ENCODE measurements around the gene TMEFF2.

Gene TMEFF2, protein sequence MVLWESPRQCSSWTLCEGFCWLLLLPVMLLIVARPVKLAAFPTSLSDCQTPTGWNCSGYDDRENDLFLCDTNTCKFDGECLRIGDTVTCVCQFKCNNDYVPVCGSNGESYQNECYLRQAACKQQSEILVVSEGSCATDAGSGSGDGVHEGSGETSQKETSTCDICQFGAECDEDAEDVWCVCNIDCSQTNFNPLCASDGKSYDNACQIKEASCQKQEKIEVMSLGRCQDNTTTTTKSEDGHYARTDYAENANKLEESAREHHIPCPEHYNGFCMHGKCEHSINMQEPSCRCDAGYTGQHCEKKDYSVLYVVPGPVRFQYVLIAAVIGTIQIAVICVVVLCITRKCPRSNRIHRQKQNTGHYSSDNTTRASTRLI

GRCh38 chr2:192194866-192195547, at the start of gene TMEFF2:
Gene TMEFF2, minus strand, starts transcription at chr2:192194933. Its CDS starts 409 bp downstream, at chr2:192194524.
- peak; percentile 48 for DNase-seq (ENCODE audit: low spot score)

DNA sequence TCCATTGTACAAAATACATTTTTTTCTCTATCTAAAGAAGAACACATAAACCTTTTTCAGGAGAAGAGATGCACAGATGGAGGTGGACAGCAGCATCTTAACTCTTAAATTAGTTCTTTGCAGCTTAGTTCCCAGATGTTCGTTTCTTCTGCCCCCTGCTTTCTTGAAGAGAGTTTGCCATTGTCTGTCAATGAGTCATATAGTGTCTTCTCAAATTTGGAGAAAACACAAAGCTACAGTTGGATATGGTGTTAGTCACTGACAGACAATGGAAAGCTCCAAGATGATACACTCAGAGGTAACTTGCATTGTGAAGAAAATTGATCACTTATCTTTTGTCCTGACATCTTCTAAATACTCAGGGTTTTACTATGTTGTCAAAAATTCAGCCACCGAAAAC, 48.8 kb upstream of the TMEFF2 start:
- DNase-seq (ENCODE audit: low spot score) = peak; percentile 8

- DNase-seq (ENCODE audit: low spot score) = peak; percentile 38
Observed at GRCh38 chr2:192236136-192236535, 41.4 kb upstream of the TMEFF2 start.

DNA sequence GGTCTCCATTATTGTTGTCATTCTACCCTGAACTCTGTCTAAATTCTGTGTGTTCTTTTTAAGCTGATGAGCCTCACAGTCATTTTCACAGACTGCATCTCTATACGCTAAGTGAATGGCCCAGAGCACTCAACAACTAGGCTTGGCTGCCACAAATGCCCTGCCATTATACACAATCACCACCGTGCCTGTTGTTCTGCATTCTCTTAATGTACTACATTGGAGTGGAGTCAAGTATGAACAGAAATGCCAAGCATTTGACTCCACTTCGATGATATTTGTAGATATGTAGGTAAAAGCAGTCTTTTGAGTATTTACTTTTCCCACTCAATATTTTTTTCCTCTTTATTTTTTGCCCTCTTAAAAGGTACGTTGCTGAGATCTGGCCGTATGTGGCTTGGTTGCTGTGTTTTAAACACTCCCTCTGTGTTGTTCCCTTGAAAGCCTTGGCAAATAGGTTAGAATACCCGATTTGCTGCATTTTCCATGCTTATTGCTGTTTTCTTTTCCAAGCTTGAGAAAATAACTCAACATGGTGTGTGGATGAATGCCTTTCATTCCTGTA, 36.2 kb upstream of the TMEFF2 start:
- no peak for DNase-seq (ENCODE audit: low spot score)

GRCh38 chr2:192228685-192229084, 34.0 kb upstream of the TMEFF2 start:
- no peak for DNase-seq (ENCODE audit: low spot score)

DNA sequence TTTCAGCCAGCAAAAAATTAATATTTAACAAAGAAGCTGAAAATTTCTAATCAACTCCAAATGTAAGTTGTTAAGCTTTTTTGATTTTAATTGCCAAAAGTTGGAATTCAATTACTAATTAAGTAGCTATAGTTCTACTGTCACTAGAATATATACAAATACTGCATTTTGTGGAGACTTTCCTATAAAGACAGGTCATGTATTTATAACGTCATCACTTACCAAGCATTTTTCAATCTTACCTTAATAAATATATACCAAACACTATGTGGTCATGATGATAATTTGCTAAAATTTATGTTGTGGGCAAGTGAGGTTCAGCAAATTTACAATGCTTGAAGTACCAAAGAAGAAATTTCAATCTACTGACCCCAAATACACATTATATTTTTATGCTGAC, 24.2 kb upstream of the TMEFF2 start:
- no peak for DNase-seq (ENCODE audit: low spot score)

DNA sequence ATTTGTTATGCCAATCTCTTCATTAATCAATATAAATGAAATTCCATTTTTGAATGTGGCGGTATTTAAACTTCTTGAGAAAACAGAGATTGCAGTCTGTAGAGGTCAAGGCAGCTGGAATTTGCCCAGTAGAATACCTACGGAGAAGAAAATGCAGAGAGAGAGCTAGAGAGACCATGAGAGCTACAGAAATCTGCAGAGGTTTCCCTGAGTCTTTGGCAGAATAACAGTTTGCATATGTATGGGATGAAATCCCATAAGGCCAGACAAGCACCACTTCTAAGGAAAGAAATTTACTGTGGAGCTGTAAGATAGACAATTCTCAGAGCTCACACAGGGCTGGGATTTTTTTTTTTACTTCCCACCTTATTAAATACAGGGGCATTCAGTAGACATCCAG, 23.6 kb upstream of the TMEFF2 start:
- DNase-seq (ENCODE audit: low spot score) = no peak

DNA sequence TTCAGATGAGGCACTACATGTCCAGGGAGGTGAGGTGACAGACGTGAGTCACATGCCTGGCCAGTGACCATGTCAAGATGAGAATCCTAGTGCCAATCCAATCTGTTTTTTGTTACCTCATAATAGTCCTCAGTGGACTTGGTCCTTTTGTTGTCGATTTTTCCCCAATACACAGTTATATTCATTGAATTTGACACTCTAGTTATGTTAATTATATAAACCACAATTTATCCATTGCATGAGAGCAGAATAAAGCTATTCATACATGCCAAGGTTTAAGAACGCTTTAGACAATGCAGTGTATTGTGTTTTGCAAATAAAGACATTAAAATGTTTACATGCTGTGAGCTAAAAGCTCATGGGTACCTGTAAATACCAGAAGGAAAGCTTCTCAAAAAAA, 21.6 kb upstream of the TMEFF2 start:
- no peak for DNase-seq (ENCODE audit: low spot score)

DNA sequence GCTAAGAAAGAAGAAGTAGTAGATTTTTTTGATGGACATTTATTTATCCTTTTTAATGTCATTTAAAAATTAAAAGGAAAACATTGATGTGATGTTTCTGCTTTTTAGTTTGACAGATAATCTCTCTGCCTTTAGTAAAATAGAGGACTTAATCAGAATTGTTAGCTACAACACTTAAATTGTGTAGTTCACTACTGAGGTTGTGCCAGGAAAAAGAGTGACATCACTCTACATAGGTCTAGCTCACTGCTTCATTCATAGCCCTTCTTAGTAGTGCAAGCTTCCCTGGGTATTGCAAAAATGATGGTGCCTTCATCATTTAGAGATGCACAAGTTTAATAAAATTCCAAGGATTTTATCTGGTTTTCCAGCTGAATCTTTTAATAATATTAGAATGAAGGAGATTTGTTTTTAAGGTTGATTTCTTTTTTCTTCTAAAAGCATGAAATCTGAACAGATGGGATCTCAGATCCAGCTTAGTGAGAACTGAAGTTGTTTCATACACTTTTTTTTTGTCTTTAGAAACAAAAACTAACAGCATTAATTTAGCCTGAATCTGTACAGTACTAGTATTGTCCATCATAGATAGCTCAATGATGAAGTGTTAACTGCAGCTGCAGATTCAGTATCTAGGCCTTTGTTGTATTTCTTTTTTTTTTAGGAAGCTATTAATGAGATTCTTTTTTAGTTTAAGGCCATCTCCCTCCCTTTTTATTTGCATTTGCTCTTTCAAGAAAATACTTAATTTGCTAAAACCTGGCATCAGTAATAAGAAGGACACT, 20.6 kb upstream of the TMEFF2 start:
- DNase-seq (ENCODE audit: low spot score) = no peak

DNA sequence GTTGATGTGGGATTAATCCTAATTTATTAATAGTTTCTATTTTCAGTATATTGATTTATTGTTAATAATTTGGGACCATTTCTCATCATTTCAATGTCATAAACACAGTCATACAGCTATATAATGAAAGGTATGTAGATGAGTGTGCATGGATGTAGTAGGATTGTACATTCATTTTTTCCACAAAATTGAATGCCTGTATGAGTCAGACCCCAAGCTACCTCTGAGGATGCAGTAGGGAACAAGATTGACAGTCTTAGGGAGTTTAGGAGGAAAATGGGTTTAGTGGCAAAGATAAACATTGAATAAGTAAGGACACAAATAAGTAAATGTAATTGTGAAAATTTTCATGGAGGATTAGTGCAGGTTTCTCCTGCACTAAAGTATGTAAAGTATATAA, 14.1 kb upstream of the TMEFF2 start:
- no peak for DNase-seq (ENCODE audit: low spot score)

DNA sequence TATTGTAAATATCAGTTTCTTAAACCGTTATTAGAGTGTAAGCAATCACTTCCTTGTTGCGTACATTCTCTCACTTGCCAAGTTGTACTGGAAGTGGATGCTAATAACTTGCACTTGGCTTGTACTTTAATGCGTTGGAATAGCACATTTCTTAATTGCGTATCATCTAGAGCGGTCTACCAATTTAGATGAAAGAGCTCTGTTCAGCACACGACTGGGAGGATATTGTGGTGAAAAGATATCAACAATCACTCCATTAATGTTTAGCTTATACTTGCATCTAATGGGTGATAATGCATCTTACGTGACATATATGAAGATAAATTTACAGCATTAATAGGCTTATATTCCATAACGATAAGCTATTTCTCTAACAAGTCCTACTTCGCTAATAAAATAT, 11.7 kb upstream of the TMEFF2 start:
- no peak for DNase-seq (ENCODE audit: low spot score)

GRCh38 chr2:192203876-192204275, 9.1 kb upstream of the TMEFF2 start:
- no peak for DNase-seq (ENCODE audit: low spot score)

- DNase-seq (ENCODE audit: low spot score) = no peak
Observed at GRCh38 chr2:192202373-192202772, 7.6 kb upstream of the TMEFF2 start.

DNA sequence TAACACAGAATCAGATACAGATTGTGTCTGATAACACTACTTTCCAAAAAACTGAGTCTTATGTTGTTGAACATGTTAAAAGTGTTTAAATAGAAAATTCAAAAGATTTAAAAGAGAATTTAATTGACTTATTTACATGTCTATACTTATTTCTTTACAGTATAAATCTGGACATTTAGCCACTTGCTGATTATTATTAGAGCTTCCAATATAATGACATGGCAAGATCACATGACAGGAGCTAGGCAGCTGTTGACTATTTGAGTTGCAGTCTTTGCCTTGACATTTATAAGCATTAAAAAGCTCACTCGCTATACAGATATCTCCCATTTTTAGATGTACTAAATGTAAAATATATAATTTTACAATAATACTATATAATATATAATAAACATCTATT, 6.4 kb upstream of the TMEFF2 start:
- DNase-seq (ENCODE audit: low spot score) = no peak

GRCh38 chr2:192197357-192197756, 2.6 kb upstream of the TMEFF2 start:
- DNase-seq (ENCODE audit: low spot score) = no peak

DNA sequence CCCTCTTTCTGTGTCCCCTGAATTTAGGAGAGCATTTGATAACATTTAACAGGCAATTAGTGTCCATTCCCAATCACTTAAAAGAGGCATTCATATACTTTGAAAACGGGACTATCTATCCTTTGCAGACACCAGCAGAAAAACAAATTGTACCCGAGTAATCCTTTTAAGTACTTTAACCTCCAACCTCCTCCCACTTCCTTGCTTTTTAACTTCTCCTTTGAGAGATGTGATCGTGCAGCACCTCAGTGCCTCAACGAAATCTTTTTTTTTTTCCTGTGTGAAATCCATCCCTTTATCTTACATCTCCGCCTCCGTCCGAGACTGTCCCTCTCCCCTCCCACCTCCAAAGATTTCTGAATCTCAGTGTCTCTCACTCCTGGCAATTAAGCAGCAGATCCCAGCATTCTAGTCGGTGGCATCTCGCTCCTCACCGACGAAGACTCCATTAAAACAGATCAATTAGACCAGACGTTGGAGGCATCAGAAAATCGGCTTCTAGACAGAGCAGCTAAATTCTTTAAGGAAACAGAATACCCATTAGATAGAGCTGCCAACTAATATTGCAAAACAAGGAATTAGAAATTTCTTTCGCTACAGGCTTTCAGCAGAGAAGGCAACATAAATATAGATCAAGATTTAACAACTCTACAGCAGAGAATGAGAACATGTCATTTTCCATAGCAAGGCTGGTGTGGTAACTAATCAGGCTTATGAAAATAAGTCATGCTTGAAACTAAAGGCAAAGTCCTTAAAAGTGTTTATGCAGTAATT, 1.9 kb upstream of the TMEFF2 start:
- no peak for DNase-seq (ENCODE audit: low spot score)

GRCh38 chr2:192195548-192196418, 1.1 kb upstream of the TMEFF2 start:
- DNase-seq (ENCODE audit: low spot score) = peak; percentile 26

DNA sequence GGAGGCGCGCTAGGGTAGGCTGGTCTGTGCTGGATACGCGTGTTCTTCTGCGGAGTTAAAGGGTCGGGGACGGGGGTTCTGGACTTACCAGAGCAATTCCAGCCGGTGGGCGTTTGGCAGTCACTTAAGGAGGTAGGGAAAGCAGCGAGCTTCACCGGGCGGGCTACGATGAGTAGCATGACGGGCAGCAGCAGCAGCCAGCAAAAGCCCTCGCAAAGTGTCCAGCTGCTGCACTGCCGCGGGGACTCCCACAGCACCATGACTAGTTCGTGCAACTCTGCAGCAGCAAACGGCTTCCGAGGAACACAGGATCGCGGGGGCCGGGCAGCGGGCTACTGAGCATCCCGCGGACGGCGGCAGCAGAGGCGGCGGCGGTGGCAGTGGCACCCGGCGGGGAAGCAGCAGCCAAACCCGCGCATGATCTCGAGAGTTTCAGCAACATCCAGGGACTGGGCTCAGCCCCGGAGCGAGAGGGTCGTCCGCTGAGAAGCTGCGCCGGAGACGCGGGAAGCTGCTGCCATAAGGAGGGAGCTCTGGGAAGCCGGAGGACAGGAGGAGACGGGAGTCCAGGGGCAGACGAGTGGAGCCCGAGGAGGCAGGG, 368 bp downstream of the TMEFF2 start:
- DNase-seq (ENCODE audit: low spot score) = peak; percentile 9

DNA sequence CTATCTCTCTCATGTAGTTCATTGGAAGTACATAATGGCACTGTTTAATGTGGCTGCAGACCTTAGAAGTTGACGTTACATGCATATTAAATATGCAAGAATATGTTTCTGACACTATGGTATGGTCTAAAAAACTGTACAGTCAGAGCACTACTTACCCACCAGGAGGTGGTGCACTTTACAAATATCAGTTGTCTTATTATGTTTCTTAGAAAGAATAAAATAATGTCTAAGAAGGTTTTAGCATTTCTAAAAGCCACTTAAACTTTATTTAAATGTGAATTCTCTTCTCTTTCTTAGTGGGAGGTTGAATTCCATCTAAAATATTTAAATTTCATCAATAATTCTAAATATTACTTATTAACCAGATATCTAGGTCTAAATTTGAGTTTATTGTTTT, 4.3 kb downstream of the TMEFF2 start:
- DNase-seq (ENCODE audit: low spot score) = peak; percentile 25

DNA sequence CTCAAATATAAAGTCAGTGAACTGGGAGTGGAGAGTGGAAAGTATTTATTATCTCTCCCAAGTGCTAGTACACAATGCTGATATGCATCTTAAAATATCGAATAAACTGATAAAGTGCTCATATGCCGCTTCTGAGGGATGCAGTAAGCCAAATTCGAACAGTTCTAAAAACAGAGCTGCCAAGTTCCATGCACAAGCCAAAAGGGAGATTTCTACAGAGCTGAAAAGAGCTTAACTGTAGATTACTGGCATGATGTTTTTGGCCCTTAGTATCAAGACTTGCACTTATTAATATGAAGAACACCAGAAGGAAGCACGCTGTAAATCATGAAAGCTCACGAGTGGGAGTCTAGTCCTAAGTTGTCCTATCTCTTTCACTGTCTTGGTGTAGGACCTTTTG, 7.9 kb downstream of the TMEFF2 start:
- no peak for DNase-seq (ENCODE audit: low spot score)

Measured in kidney tubule cell (primary cell).